ENCODE results near the gene RARA.
A peak's percentile ranks its signal among the peaks of the same experiment; 100 is the strongest.
"Not testable (repeated sequence)": the region's sequence is repeated elsewhere in the genome, so short reads cannot be mapped to it uniquely, and the experiment has no call there.

RARA gene

GRCh38 chr17:40303708-40304551 is 5.0 kb upstream of the RARA start:
- Histone ChIP-seq H3K4me3 (peak overlapping the region; percentile 28), H3K36me3 (ENCODE audit: insufficient read depth, low read length) (peaks cover 41% of the 10 kb centered on the region), H3K9me3 (ENCODE audit: low read depth, low read length) (no peaks in the 10 kb centered on the region), H3K27ac (peak overlapping the region; percentile 83), H3K9ac (ENCODE audit: insufficient read length) (peak overlapping the region; percentile 29)
- TF ChIP-seq POLR2AphosphoS5 (IDR thresholded peaks at IDR 0.05; ENCODE audit: borderline replicate concordance, low read depth, low read length) = no peak; the same call in none of the 2 replicates
- no peak for TF ChIP-seq EZH2 (IDR thresholded peaks at IDR 0.05)
- TF ChIP-seq FOXP2 (optimal IDR thresholded peaks at IDR 0.05; ENCODE audit: control extremely low read depth, extremely low read length, insufficient read depth) = no peak
- DNase-seq (ENCODE audit: low read depth, low spot score) = no peak

GRCh38 chr17:40304552-40304863 is 4.5 kb upstream of the RARA start:
- DNase-seq (ENCODE audit: low read depth, low spot score); H3K4me3 ChIP-seq; H3K9me3 ChIP-seq (ENCODE audit: low read depth, low read length); H3K9ac ChIP-seq (ENCODE audit: insufficient read length): not testable (repeated sequence)
- Histone ChIP-seq H3K27ac (peak overlapping the region; percentile 83), H3K36me3 (ENCODE audit: insufficient read depth, low read length) (peaks cover 35% of the 10 kb centered on the region)

GRCh38 chr17:40304866-40305265 is 4.1 kb upstream of the RARA start:
- DNase-seq (ENCODE audit: low read depth, low spot score); H3K9ac ChIP-seq (ENCODE audit: insufficient read length); H3K4me3 ChIP-seq; H3K9me3 ChIP-seq (ENCODE audit: low read depth, low read length): not testable (repeated sequence)
- 0 out of 2 replicates have a peak, but pooled peaks have one; percentile 3 for TF ChIP-seq POLR2AphosphoS5 (IDR thresholded peaks at IDR 0.05; ENCODE audit: borderline replicate concordance, low read depth, low read length)
- Histone ChIP-seq H3K27ac (peak overlapping the region; percentile 83), H3K36me3 (ENCODE audit: insufficient read depth, low read length) (peaks cover 31% of the 10 kb centered on the region)

- H3K9ac ChIP-seq (ENCODE audit: insufficient read length) = peak overlapping the region; percentile 84
- TF ChIP-seq POLR2AphosphoS5 (IDR thresholded peaks at IDR 0.05; ENCODE audit: borderline replicate concordance, low read depth, low read length) (no peak; the same call in 1 of the 2 replicates), FOXP2 (optimal IDR thresholded peaks at IDR 0.05; ENCODE audit: control extremely low read depth, extremely low read length, insufficient read depth) (peak; percentile 55), EZH2 (IDR thresholded peaks at IDR 0.05) (no peak)
- H3K4me3 ChIP-seq = peak overlapping the region; percentile 91
- peak overlapping the region; percentile 99 for H3K27ac ChIP-seq
- no peaks in the 10 kb centered on the region for H3K9me3 ChIP-seq (ENCODE audit: low read depth, low read length)
- DNase-seq (ENCODE audit: low read depth, low spot score) = peak; percentile 82
- peaks cover 16% of the 10 kb centered on the region for H3K36me3 ChIP-seq (ENCODE audit: insufficient read depth, low read length)
These were observed 2.6 kb upstream of the RARA start for GRCh38 chr17:40306395-40306794.

GRCh38 chr17:40307001-40307730 is 1.8 kb upstream of the RARA start:
- H3K36me3 ChIP-seq (ENCODE audit: insufficient read depth, low read length) = peaks cover 8% of the 10 kb centered on the region
- TF ChIP-seq FOXP2 (optimal IDR thresholded peaks at IDR 0.05; ENCODE audit: control extremely low read depth, extremely low read length, insufficient read depth) (peak; percentile 94), POLR2AphosphoS5 (IDR thresholded peaks at IDR 0.05; ENCODE audit: borderline replicate concordance, low read depth, low read length) (peak; percentile 75), EZH2 (IDR thresholded peaks at IDR 0.05) (no peak)
- peak overlapping the region; percentile 84 for H3K9ac ChIP-seq (ENCODE audit: insufficient read length)
- H3K27ac ChIP-seq = peak overlapping the region; percentile 99
- H3K4me3 ChIP-seq = peak overlapping the region; percentile 91
- DNase-seq (ENCODE audit: low read depth, low spot score) = peak; percentile 100
- no peaks in the 10 kb centered on the region for H3K9me3 ChIP-seq (ENCODE audit: low read depth, low read length)

- Histone ChIP-seq H3K4me3 (peak overlapping the region; percentile 91), H3K9ac (ENCODE audit: insufficient read length) (peak overlapping the region; percentile 52), H3K27ac (peak overlapping the region; percentile 99), H3K36me3 (ENCODE audit: insufficient read depth, low read length) (peaks cover 2% of the 10 kb centered on the region), H3K9me3 (ENCODE audit: low read depth, low read length) (no peaks in the 10 kb centered on the region)
- TF ChIP-seq FOXP2 (optimal IDR thresholded peaks at IDR 0.05; ENCODE audit: control extremely low read depth, extremely low read length, insufficient read depth) = no peak
- TF ChIP-seq POLR2AphosphoS5 (IDR thresholded peaks at IDR 0.05; ENCODE audit: borderline replicate concordance, low read depth, low read length) = no peak; the same call in 1 of the 2 replicates
- no peak for TF ChIP-seq EZH2 (IDR thresholded peaks at IDR 0.05)
- no peak for DNase-seq (ENCODE audit: low read depth, low spot score)
These were observed 1.2 kb upstream of the RARA start for GRCh38 chr17:40307740-40308239.

GRCh38 chr17:40309949-40310510 is 1.1 kb downstream of the RARA start:
- Histone ChIP-seq H3K9ac (ENCODE audit: insufficient read length) (peak overlapping the region; percentile 78), H3K27ac (peak overlapping the region; percentile 58), H3K4me3 (peak overlapping the region; percentile 91)

GRCh38 chr17:40310882-40311391 is 2.0 kb downstream of the RARA start:
- TF ChIP-seq FOXP2 (optimal IDR thresholded peaks at IDR 0.05; ENCODE audit: control extremely low read depth, extremely low read length, insufficient read depth) (no peak), EZH2 (IDR thresholded peaks at IDR 0.05) (no peak), POLR2AphosphoS5 (IDR thresholded peaks at IDR 0.05; ENCODE audit: borderline replicate concordance, low read depth, low read length) (no peak)
- H3K4me3 ChIP-seq = peak overlapping the region; percentile 91
- DNase-seq (ENCODE audit: low read depth, low spot score) = no peak
- no peaks in the 10 kb centered on the region for H3K36me3 ChIP-seq (ENCODE audit: insufficient read depth, low read length)
- H3K9me3 ChIP-seq (ENCODE audit: low read depth, low read length) = no peaks in the 10 kb centered on the region
- H3K27ac ChIP-seq = peak overlapping the region; percentile 58
- H3K9ac ChIP-seq (ENCODE audit: insufficient read length) = no peak overlapping the region

More at GRCh38 chr17:40309949-40310510, 1.1 kb downstream of the RARA start:
- H3K36me3 ChIP-seq (ENCODE audit: insufficient read depth, low read length) = no peaks in the 10 kb centered on the region
- TF ChIP-seq FOXP2 (optimal IDR thresholded peaks at IDR 0.05; ENCODE audit: control extremely low read depth, extremely low read length, insufficient read depth) (no peak), POLR2AphosphoS5 (IDR thresholded peaks at IDR 0.05; ENCODE audit: borderline replicate concordance, low read depth, low read length) (no peak), EZH2 (IDR thresholded peaks at IDR 0.05) (no peak)
- no peaks in the 10 kb centered on the region for H3K9me3 ChIP-seq (ENCODE audit: low read depth, low read length)
- no peak for DNase-seq (ENCODE audit: low read depth, low spot score)
